Measurements from ENCODE around the gene CLNK.

Gene CLNK

DNA sequence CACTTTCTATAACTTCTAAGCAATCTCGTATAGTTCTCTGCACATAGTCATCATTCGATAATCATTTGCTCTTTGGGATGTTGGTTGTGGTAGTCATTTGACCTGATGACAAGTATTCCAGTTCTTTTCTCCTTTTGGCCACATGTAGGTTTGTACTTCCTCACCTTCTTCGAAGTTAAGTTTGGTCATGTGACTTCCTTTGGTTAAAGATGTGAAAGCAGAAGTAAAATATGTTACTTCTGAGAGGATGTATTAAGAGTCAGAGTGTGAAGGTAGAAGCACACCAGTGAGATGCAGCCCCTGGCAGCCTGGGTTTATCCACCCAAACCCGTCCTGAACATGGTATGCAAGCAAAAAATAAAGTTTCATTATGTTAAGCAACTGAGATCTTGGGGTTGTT, 178.5 kb downstream of the CLNK start:
- Histone ChIP-seq H3K27me3 (ENCODE audit: control insufficient read depth in 5 of 5, insufficient read depth in 4 of 5, low read length in 5 of 5) (no peaks in the 10 kb centered on the region), H3K36me3 (ENCODE audit: control insufficient read depth in 5 of 5, insufficient read depth in 5 of 5, low read length in 5 of 5) (no peaks in the 10 kb centered on the region), H3K27ac (ENCODE audit: low read depth, low read length) (no peak overlapping the region), H3K9me3 (ENCODE audit: control insufficient read depth in 5 of 5, low read length in 5 of 5) (no peaks in the 10 kb centered on the region), H3K9ac (ENCODE audit: low read length in 5 of 5) (no peak overlapping the region), H3K4me3 (ENCODE audit: low read depth in 1 of 5, low read length in 5 of 5) (no peak overlapping the region), H3K4me1 (ENCODE audit: control insufficient read depth in 5 of 5, insufficient read depth in 5 of 5, low read length in 5 of 5) (no peaks in the 10 kb centered on the region)

GRCh38 chr4:10504570-10505179, 179.9 kb downstream of the CLNK start:
- no peaks in the 10 kb centered on the region for H3K9me3 ChIP-seq (ENCODE audit: control insufficient read depth in 5 of 5, low read length in 5 of 5)
- H3K9ac ChIP-seq (ENCODE audit: low read length in 5 of 5), result no peak overlapping the region
- H3K4me3 ChIP-seq (ENCODE audit: low read depth in 1 of 5, low read length in 5 of 5), result no peak overlapping the region
- H3K27ac ChIP-seq (ENCODE audit: low read depth, low read length), result no peak overlapping the region
- H3K27me3 ChIP-seq (ENCODE audit: control insufficient read depth in 5 of 5, insufficient read depth in 4 of 5, low read length in 5 of 5), result no peaks in the 10 kb centered on the region
- no peaks in the 10 kb centered on the region for H3K36me3 ChIP-seq (ENCODE audit: control insufficient read depth in 5 of 5, insufficient read depth in 5 of 5, low read length in 5 of 5)
- no peaks in the 10 kb centered on the region for H3K4me1 ChIP-seq (ENCODE audit: control insufficient read depth in 5 of 5, insufficient read depth in 5 of 5, low read length in 5 of 5)

DNA sequence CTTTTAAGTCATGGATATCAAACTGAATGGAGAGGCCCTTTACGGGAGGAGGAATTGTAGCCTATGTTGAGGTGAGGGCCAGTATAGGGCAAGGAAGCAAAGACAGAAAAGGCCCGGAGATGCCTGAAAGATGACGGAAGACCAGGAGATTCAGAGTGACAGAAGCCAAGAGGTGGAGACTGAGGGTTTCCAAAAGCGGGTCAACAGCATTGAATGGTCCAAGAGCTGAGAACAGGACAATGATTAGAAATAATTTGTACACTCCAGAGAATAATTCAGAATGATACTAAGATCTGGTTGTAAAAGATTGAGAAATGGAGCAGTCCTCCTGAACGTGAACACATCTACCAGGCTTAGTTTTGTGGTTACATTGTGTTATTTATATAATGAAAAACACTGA, 181.9 kb downstream of the CLNK start:
- H3K9me3 ChIP-seq (ENCODE audit: control insufficient read depth in 5 of 5, low read length in 5 of 5), result no peaks in the 10 kb centered on the region

GRCh38 chr4:10500776-10501175, 183.8 kb downstream of the CLNK start:
- H3K9ac ChIP-seq (ENCODE audit: low read length in 5 of 5), result no peak overlapping the region
- H3K4me3 ChIP-seq (ENCODE audit: low read depth in 1 of 5, low read length in 5 of 5), result no peak overlapping the region
- no peak overlapping the region for H3K27ac ChIP-seq (ENCODE audit: low read depth, low read length)
- no peaks in the 10 kb centered on the region for H3K4me1 ChIP-seq (ENCODE audit: control insufficient read depth in 5 of 5, insufficient read depth in 5 of 5, low read length in 5 of 5)
- H3K9me3 ChIP-seq (ENCODE audit: control insufficient read depth in 5 of 5, low read length in 5 of 5), result no peaks in the 10 kb centered on the region
- no peaks in the 10 kb centered on the region for H3K36me3 ChIP-seq (ENCODE audit: control insufficient read depth in 5 of 5, insufficient read depth in 5 of 5, low read length in 5 of 5)
- H3K27me3 ChIP-seq (ENCODE audit: control insufficient read depth in 5 of 5, insufficient read depth in 4 of 5, low read length in 5 of 5), result peaks cover 0 to 2% (median 0%) of the 10 kb centered on the region in 5 donors

More for the DNA sequence above, 181.9 kb downstream of the CLNK start:
- Histone ChIP-seq H3K4me1 (ENCODE audit: control insufficient read depth in 5 of 5, insufficient read depth in 5 of 5, low read length in 5 of 5) (no peaks in the 10 kb centered on the region), H3K27ac (ENCODE audit: low read depth, low read length) (no peak overlapping the region), H3K36me3 (ENCODE audit: control insufficient read depth in 5 of 5, insufficient read depth in 5 of 5, low read length in 5 of 5) (no peaks in the 10 kb centered on the region), H3K27me3 (ENCODE audit: control insufficient read depth in 5 of 5, insufficient read depth in 4 of 5, low read length in 5 of 5) (peaks cover 0 to 2% (median 0%) of the 10 kb centered on the region in 5 donors), H3K9ac (ENCODE audit: low read length in 5 of 5) (no peak overlapping the region), H3K4me3 (ENCODE audit: low read depth in 1 of 5, low read length in 5 of 5) (no peak overlapping the region)

DNA sequence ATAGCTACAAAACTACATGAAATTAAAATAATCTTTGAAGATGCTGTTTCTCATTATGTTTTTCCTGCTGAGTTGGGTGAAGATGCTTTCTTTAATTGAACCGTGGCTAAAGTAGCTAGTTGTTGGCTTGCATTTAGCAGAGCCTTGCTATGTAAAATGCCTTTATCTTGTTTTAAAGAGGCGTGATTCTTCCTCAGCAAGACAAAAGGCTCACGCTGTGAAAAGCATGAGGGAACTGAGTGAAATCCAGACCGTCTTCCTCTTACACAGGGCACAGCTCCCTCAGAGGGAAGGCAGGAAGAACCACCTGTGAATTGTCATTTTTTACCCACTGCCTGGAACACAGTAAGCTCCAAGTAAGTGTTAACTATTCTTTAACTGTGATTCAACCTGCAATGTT, 188.4 kb downstream of the CLNK start:
- Histone ChIP-seq H3K4me3 (ENCODE audit: low read depth in 1 of 5, low read length in 5 of 5) (no peak overlapping the region), H3K9me3 (ENCODE audit: control insufficient read depth in 5 of 5, low read length in 5 of 5) (no peaks in the 10 kb centered on the region), H3K27ac (ENCODE audit: low read depth, low read length) (no peak overlapping the region), H3K36me3 (ENCODE audit: control insufficient read depth in 5 of 5, insufficient read depth in 5 of 5, low read length in 5 of 5) (no peaks in the 10 kb centered on the region), H3K27me3 (ENCODE audit: control insufficient read depth in 5 of 5, insufficient read depth in 4 of 5, low read length in 5 of 5) (peaks cover 0 to 7% (median 4%) of the 10 kb centered on the region in 5 donors), H3K9ac (ENCODE audit: low read length in 5 of 5) (no peak overlapping the region), H3K4me1 (ENCODE audit: control insufficient read depth in 5 of 5, insufficient read depth in 5 of 5, low read length in 5 of 5) (no peaks in the 10 kb centered on the region)

DNA sequence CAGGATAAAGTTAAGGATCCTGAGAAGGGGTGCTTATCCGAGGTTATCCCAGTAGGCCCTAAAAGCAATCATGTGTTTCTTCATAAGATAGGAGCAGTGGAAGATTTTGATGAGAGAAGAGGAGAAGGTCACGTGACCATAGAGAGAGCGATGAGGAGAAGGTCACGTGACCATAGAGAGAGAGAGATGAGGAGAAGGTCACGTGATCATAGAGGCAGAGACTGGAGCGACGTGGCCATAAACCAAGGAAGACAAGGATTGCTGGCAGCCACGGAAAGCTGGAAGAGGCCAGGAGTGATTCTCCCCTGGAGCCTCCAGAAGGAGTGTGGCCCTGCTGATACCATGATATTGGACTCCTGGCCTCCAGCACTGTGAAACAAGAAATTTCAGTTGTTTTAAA, 188.9 kb downstream of the CLNK start:
- Histone ChIP-seq H3K9ac (ENCODE audit: low read length in 5 of 5) (no peak overlapping the region), H3K4me1 (ENCODE audit: control insufficient read depth in 5 of 5, insufficient read depth in 5 of 5, low read length in 5 of 5) (no peaks in the 10 kb centered on the region), H3K27ac (ENCODE audit: low read depth, low read length) (no peak overlapping the region), H3K4me3 (ENCODE audit: low read depth in 1 of 5, low read length in 5 of 5) (no peak overlapping the region), H3K36me3 (ENCODE audit: control insufficient read depth in 5 of 5, insufficient read depth in 5 of 5, low read length in 5 of 5) (no peaks in the 10 kb centered on the region), H3K9me3 (ENCODE audit: control insufficient read depth in 5 of 5, low read length in 5 of 5) (no peaks in the 10 kb centered on the region), H3K27me3 (ENCODE audit: control insufficient read depth in 5 of 5, insufficient read depth in 4 of 5, low read length in 5 of 5) (peaks cover 0 to 7% (median 4%) of the 10 kb centered on the region in 5 donors)

DNA sequence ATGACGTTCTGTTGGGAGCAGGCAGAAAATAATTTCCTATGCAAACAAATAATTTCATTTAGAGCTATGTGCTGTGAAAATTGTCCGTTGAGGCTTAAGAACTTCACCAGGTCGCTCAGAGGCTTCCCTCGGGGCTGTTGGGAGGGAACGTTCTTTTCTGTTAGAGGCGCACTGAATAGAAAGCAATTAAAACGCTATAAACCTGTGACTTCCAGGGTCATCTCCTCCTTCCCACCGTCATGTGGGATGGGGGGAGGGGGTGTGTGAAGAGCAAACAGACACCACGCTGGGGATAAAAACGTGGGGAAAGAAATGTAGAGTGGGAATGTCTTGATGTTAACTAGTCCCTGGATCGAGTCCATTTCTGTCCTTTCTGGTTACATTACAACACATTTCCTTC, 192.1 kb downstream of the CLNK start:
- no peaks in the 10 kb centered on the region for H3K36me3 ChIP-seq (ENCODE audit: control insufficient read depth in 5 of 5, insufficient read depth in 5 of 5, low read length in 5 of 5)
- H3K27ac ChIP-seq (ENCODE audit: low read depth, low read length), result no peak overlapping the region
- no peaks in the 10 kb centered on the region for H3K9me3 ChIP-seq (ENCODE audit: control insufficient read depth in 5 of 5, low read length in 5 of 5)
- H3K4me3 ChIP-seq (ENCODE audit: low read depth in 1 of 5, low read length in 5 of 5), result no peak overlapping the region
- no peak overlapping the region for H3K9ac ChIP-seq (ENCODE audit: low read length in 5 of 5)
- peaks cover 0 to 7% (median 4%) of the 10 kb centered on the region in 5 donors for H3K27me3 ChIP-seq (ENCODE audit: control insufficient read depth in 5 of 5, insufficient read depth in 4 of 5, low read length in 5 of 5)
- no peaks in the 10 kb centered on the region for H3K4me1 ChIP-seq (ENCODE audit: control insufficient read depth in 5 of 5, insufficient read depth in 5 of 5, low read length in 5 of 5)

DNA sequence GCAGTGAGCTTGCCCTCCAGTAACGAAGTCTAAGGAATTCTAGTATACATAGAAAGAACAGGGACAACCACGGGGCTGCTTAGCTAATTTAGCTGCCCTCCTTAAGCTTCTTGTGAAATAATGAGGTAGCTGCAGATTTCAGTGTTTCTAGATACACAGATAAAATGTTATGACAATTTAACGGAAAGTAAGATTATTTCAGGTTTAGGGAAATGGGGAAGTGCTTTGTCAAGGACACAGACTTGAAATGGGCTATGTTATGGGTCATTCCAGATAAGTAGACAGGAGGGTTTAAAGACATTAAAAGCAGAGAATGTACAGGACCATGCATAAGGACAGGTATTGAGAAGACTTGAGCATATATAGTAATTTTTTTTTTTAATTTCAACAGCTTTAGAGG, 193.2 kb downstream of the CLNK start:
- H3K9me3 ChIP-seq (ENCODE audit: control insufficient read depth in 5 of 5, low read length in 5 of 5), result no peaks in the 10 kb centered on the region
- no peak overlapping the region for H3K27ac ChIP-seq (ENCODE audit: low read depth, low read length)
- no peaks in the 10 kb centered on the region for H3K4me1 ChIP-seq (ENCODE audit: control insufficient read depth in 5 of 5, insufficient read depth in 5 of 5, low read length in 5 of 5)

GRCh38 chr4:10490996-10491395, 193.6 kb downstream of the CLNK start:
- H3K36me3 ChIP-seq (ENCODE audit: control insufficient read depth in 5 of 5, insufficient read depth in 5 of 5, low read length in 5 of 5), result no peaks in the 10 kb centered on the region
- peaks cover 0 to 7% (median 4%) of the 10 kb centered on the region in 5 donors for H3K27me3 ChIP-seq (ENCODE audit: control insufficient read depth in 5 of 5, insufficient read depth in 4 of 5, low read length in 5 of 5)
- H3K4me1 ChIP-seq (ENCODE audit: control insufficient read depth in 5 of 5, insufficient read depth in 5 of 5, low read length in 5 of 5), result no peaks in the 10 kb centered on the region
- H3K4me3 ChIP-seq (ENCODE audit: low read depth in 1 of 5, low read length in 5 of 5), result no peak overlapping the region
- no peak overlapping the region for H3K9ac ChIP-seq (ENCODE audit: low read length in 5 of 5)
- no peaks in the 10 kb centered on the region for H3K9me3 ChIP-seq (ENCODE audit: control insufficient read depth in 5 of 5, low read length in 5 of 5)
- no peak overlapping the region for H3K27ac ChIP-seq (ENCODE audit: low read depth, low read length)

More for the DNA sequence above, 193.2 kb downstream of the CLNK start:
- no peak overlapping the region for H3K4me3 ChIP-seq (ENCODE audit: low read depth in 1 of 5, low read length in 5 of 5)
- H3K9ac ChIP-seq (ENCODE audit: low read length in 5 of 5), result no peak overlapping the region
- peaks cover 0 to 7% (median 4%) of the 10 kb centered on the region in 5 donors for H3K27me3 ChIP-seq (ENCODE audit: control insufficient read depth in 5 of 5, insufficient read depth in 4 of 5, low read length in 5 of 5)
- no peaks in the 10 kb centered on the region for H3K36me3 ChIP-seq (ENCODE audit: control insufficient read depth in 5 of 5, insufficient read depth in 5 of 5, low read length in 5 of 5)

DNA sequence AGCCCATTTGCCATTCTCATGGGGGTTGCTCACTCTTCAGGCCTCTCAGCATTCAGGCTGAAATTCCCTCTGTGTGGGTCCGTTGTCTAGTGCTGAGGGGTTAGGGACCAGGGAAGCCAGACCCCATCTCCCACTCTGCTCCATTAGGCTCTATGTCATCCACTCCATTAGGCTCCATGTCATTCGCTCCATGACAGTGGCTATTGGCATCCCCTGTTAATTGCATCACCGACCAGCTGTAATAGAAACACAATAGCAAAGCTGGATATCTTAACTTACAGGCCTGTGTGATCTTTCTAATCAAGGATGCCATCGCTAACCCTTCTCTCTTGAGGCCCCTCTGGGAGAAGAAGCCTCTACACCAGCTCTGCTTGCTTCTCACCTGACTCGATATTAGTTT, 201.7 kb downstream of the CLNK start:
- Histone ChIP-seq H3K27ac (ENCODE audit: low read depth, low read length) (no peak overlapping the region), H3K9me3 (ENCODE audit: control insufficient read depth in 5 of 5, low read length in 5 of 5) (no peaks in the 10 kb centered on the region), H3K36me3 (ENCODE audit: control insufficient read depth in 5 of 5, insufficient read depth in 5 of 5, low read length in 5 of 5) (no peaks in the 10 kb centered on the region), H3K27me3 (ENCODE audit: control insufficient read depth in 5 of 5, insufficient read depth in 4 of 5, low read length in 5 of 5) (no peaks in the 10 kb centered on the region), H3K4me3 (ENCODE audit: low read depth in 1 of 5, low read length in 5 of 5) (no peak overlapping the region), H3K4me1 (ENCODE audit: control insufficient read depth in 5 of 5, insufficient read depth in 5 of 5, low read length in 5 of 5) (no peaks in the 10 kb centered on the region), H3K9ac (ENCODE audit: low read length in 5 of 5) (no peak overlapping the region)

Data from subcutaneous abdominal adipose tissue (tissue), 5 donors.